Measurements from ENCODE around the gene OBP2B. TPM values are rescaled to one million over a fixed set of nuclear protein-coding genes. Genes with fewer than 3 reads are reported as not detected.
"Not testable (repeated sequence)": the region's sequence is repeated elsewhere in the genome, so short reads cannot be mapped to it uniquely, and the experiment has no call there.

OBP2B gene
- total RNA-seq, 1 donor from 2014 or later = not detected

GRCh38 chr9:133223159-133223756 lies 14.2 kb upstream of the OBP2B start:
- not testable (repeated sequence) for ATAC-seq
- DNase-seq (ENCODE audit: low spot score) = peak; percentile 19

- ATAC-seq = not testable (repeated sequence)
- peak; percentile 36 for DNase-seq (ENCODE audit: low spot score)
These were observed 12.9 kb upstream of the OBP2B start for GRCh38 chr9:133221994-133222393.

GRCh38 chr9:133221177-133221809 lies 12.2 kb upstream of the OBP2B start:
- DNase-seq (ENCODE audit: low spot score) = no peak
- no peak for ATAC-seq

- not testable (repeated sequence) for ATAC-seq
- DNase-seq (ENCODE audit: low spot score) = peak; percentile 2
These were observed 9.3 kb upstream of the OBP2B start for GRCh38 chr9:133218049-133218975.

GRCh38 chr9:133217333-133217988 lies 8.4 kb upstream of the OBP2B start:
- DNase-seq (ENCODE audit: low spot score); ATAC-seq: not testable (repeated sequence)

GRCh38 chr9:133214276-133214675 lies 5.2 kb upstream of the OBP2B start:
- not testable (repeated sequence) for DNase-seq (ENCODE audit: low spot score); ATAC-seq

GRCh38 chr9:133210609-133211008 lies 1.6 kb upstream of the OBP2B start:
- ATAC-seq = no peak
- DNase-seq (ENCODE audit: low spot score) = no peak

- DNase-seq (ENCODE audit: low spot score) (no peak), ATAC-seq (no peak)
These were observed 1.1 kb upstream of the OBP2B start for GRCh38 chr9:133210202-133210532.

GRCh38 chr9:133209327-133210201 lies 514 bp upstream of the OBP2B start:
- ATAC-seq; DNase-seq (ENCODE audit: low spot score): not testable (repeated sequence)

GRCh38 chr9:133208171-133208879 lies 725 bp downstream of the OBP2B start:
- ATAC-seq; DNase-seq (ENCODE audit: low spot score): not testable (repeated sequence)

GRCh38 chr9:133207540-133208170 lies 1.4 kb downstream of the OBP2B start:
- no peak for ATAC-seq

GRCh38 chr9:133207021-133207531 lies 2.0 kb downstream of the OBP2B start:
- no peak for DNase-seq (ENCODE audit: low spot score)
- no peak for ATAC-seq

More at GRCh38 chr9:133207540-133208170, 1.4 kb downstream of the OBP2B start:
- no peak for DNase-seq (ENCODE audit: low spot score)

GRCh38 chr9:133205996-133206931 lies 2.8 kb downstream of the OBP2B start:
- ATAC-seq = no peak

GRCh38 chr9:133205481-133205887 lies 3.6 kb downstream of the OBP2B start:
- DNase-seq (ENCODE audit: low spot score); ATAC-seq: not testable (repeated sequence)

More at GRCh38 chr9:133205996-133206931, 2.8 kb downstream of the OBP2B start:
- no peak for DNase-seq (ENCODE audit: low spot score)

GRCh38 chr9:133204993-133205336 lies 4.1 kb downstream of the OBP2B start:
- DNase-seq (ENCODE audit: low spot score) = no peak

GRCh38 chr9:133204335-133204992 lies 4.6 kb downstream of the OBP2B start:
- DNase-seq (ENCODE audit: low spot score) (no peak), ATAC-seq (no peak)

More at GRCh38 chr9:133204993-133205336, 4.1 kb downstream of the OBP2B start:
- no peak for ATAC-seq

- DNase-seq (ENCODE audit: low spot score) = no peak
- no peak for ATAC-seq
These were observed 5.5 kb downstream of the OBP2B start for GRCh38 chr9:133203506-133204075.
